Liver (tissue), 9 donors: ENCODE measurements around the gene STK17B. TPM values are rescaled to one million over a fixed set of nuclear protein-coding genes. Genes with fewer than 3 reads are reported as not detected.

ENCODE experiments used
- DNase-seq: peaks from one replicate; pipeline ENCODE4 v3.0.0-alpha.2; 2017; ENCODE audit warnings: low spot score
- H3K27ac ChIP-seq, 2 donors: one replicate each; pipeline ENCODE4 v1.7.0; 2013; ENCODE audit warnings: inconsistent platforms in 2 of 2, low read length in 2 of 2, control low read depth in 1 of 2, low read depth in 1 of 2, mild to moderate bottlenecking in 1 of 2
- H3K27me3 ChIP-seq, 4 donors: one replicate each; pipeline versions ENCODE4 v1.6.1 to v1.7.0; 2013; ENCODE audit warnings: low read length in 3 of 4, inconsistent platforms in 1 of 4, mild to moderate bottlenecking in 1 of 4, moderate library complexity in 1 of 4; ENCODE audit not compliant: control insufficient read depth in 4 of 4, insufficient read depth in 4 of 4
- H3K36me3 ChIP-seq, 4 donors: one replicate each; pipeline versions ENCODE4 v1.6.1 to v1.7.0; 2013; ENCODE audit warnings: low read length in 3 of 4, mild to moderate bottlenecking in 3 of 4, low read depth in 1 of 4, moderate library complexity in 1 of 4; ENCODE audit not compliant: control insufficient read depth in 4 of 4, insufficient read depth in 3 of 4
- H3K4me1 ChIP-seq, 4 donors: one replicate each; pipeline versions ENCODE4 v1.6.1 to v1.7.0; 2013; ENCODE audit warnings: low read length in 3 of 4, mild to moderate bottlenecking in 3 of 4, moderate library complexity in 1 of 4; ENCODE audit not compliant: control insufficient read depth in 4 of 4, insufficient read depth in 4 of 4
- H3K4me3 ChIP-seq, 3 donors: one replicate each; pipeline versions ENCODE4 v1.6.1 to v1.7.0; 2013; ENCODE audit warnings: low read length in 3 of 3, control low read depth in 1 of 3, low read depth in 1 of 3, mild to moderate bottlenecking in 1 of 3
- H3K9ac ChIP-seq, 2 donors: one replicate each; pipeline ENCODE4 v1.7.0; 2013; ENCODE audit warnings: low read length in 2 of 2, mild to moderate bottlenecking in 2 of 2, moderate library complexity in 2 of 2, control low read depth in 1 of 2, low read depth in 1 of 2
- H3K9me3 ChIP-seq, 4 donors: one replicate each; pipeline versions ENCODE4 v1.6.1 to v1.7.0; 2013; ENCODE audit warnings: low read length in 3 of 4; ENCODE audit not compliant: control insufficient read depth in 4 of 4
- ATF3 ChIP-seq: IDR thresholded peaks from 2 replicates; pipeline ENCODE4 v1.6.1; 2016; ENCODE audit warnings: antibody characterized with exemption
- EGR1 ChIP-seq, 2 donors: IDR thresholded peaks; 2 replicates each; pipeline ENCODE4 v1.6.1; 2016 to 2018; ENCODE audit warnings: antibody characterized with exemption in 2 of 2, low read depth in 2 of 2
- FOXA1 ChIP-seq: IDR thresholded peaks from 2 replicates; pipeline ENCODE4 v1.6.1; 2016; ENCODE audit warnings: antibody characterized with exemption
- FOXA2 ChIP-seq: IDR thresholded peaks from 2 replicates; pipeline ENCODE4 v1.6.1; 2016; ENCODE audit warnings: antibody characterized with exemption
- GABPA ChIP-seq, 2 donors: IDR thresholded peaks in 1 of 2; conservative IDR thresholded peaks in 1 of 2; 2 replicates each; pipeline ENCODE4 v1.6.1; 2016; ENCODE audit warnings: antibody characterized with exemption in 2 of 2, mild to moderate bottlenecking in 1 of 2, moderate library complexity in 1 of 2
- HNF4A ChIP-seq, 2 donors: conservative IDR thresholded peaks; 2 replicates each; pipeline ENCODE4 v1.6.1; 2016; ENCODE audit warnings: antibody characterized with exemption in 2 of 2, mild to moderate bottlenecking in 2 of 2
- HNF4G ChIP-seq: IDR thresholded peaks from 2 replicates; pipeline ENCODE4 v1.6.1; 2016; ENCODE audit warnings: antibody characterized with exemption
- JUND ChIP-seq, 2 donors: IDR thresholded peaks; 2 replicates each; pipeline ENCODE4 v1.6.1; 2016; ENCODE audit warnings: antibody characterized with exemption in 2 of 2
- MAX ChIP-seq: IDR thresholded peaks from 2 replicates; pipeline ENCODE4 v1.6.1; 2016; ENCODE audit warnings: antibody characterized with exemption
- NR2F2 ChIP-seq: IDR thresholded peaks from 2 replicates; pipeline ENCODE4 v1.6.1; 2016; ENCODE audit warnings: antibody characterized with exemption
- RAD21 ChIP-seq, 2 donors: IDR thresholded peaks; 2 replicates each; pipeline ENCODE4 v1.6.1; 2016; ENCODE audit warnings: antibody characterized with exemption in 2 of 2, mild to moderate bottlenecking in 2 of 2
- REST ChIP-seq: IDR thresholded peaks from 2 replicates; pipeline ENCODE4 v1.6.1; 2016; ENCODE audit warnings: antibody characterized with exemption, mild to moderate bottlenecking
- RXRA ChIP-seq, 2 donors: IDR thresholded peaks; 2 replicates each; pipeline ENCODE4 v1.6.1; 2017 to 2018; ENCODE audit warnings: antibody characterized with exemption in 2 of 2, mild to moderate bottlenecking in 1 of 2
- SP1 ChIP-seq: IDR thresholded peaks from 2 replicates; pipeline ENCODE4 v1.6.1; 2018; ENCODE audit warnings: antibody characterized with exemption, mild to moderate bottlenecking
- TAF1 ChIP-seq: conservative IDR thresholded peaks from 2 replicates; pipeline ENCODE4 v1.6.1; 2016; ENCODE audit warnings: antibody characterized with exemption, mild to moderate bottlenecking
- YY1 ChIP-seq: IDR thresholded peaks from 2 replicates; pipeline ENCODE4 v1.6.1; 2016; ENCODE audit warnings: antibody characterized with exemption, mild to moderate bottlenecking
- ZBTB33 ChIP-seq: IDR thresholded peaks from 2 replicates; pipeline ENCODE4 v1.6.1; 2016; ENCODE audit warnings: antibody characterized with exemption
- WGBS: extraction: QIAGEN DNeasy Blood & Tissue Kit; methylation state at CpG from one replicate; pipeline ENCODE4 v1.1.7; 2013; 5-methylcytosine and 5-hydroxymethylcytosine counted together
- polyA plus RNA-seq, 2 donors: library from polyadenylated mRNA; stranded (reverse) in 1 of 2; unstranded in 1 of 2; fragments of 200-250 nt in 1 of 2; fragments of >200 nt in 1 of 2; fragmentation: Nextera tagmentation in 1 of 2; extraction: Ambion mirVana in 1 of 2; gene quantifications; one replicate each; pipeline versions ENCODE4 v1.2.1 to v1.2.3, GENCODE V29; 2013 to 2015
- total RNA-seq, 2 donors: library from RNA; depleted of rRNA; stranded (reverse); fragments of >200 nt; gene quantifications; one replicate each; pipeline ENCODE4 v1.2.3, GENCODE V29; 2014
- donor health status: healthy.
- donor health status: healthy.
- donor health status: healthy.
- donor health status: healthy.
- donor health status: healthy.

Gene STK17B
- total and polyA plus RNA-seq, 4 donors, result 1.0 to 21.8 (median 4.6) TPM

GRCh38 chr2:196112418-196113034, 58.9 kb downstream of the STK17B start:
- Histone ChIP-seq H3K36me3 (no peaks in the 10 kb centered on the region), H3K4me3 (no peak overlapping the region), H3K4me1 (no peaks in the 10 kb centered on the region), H3K27me3 (no peaks in the 10 kb centered on the region), H3K9ac (no peak overlapping the region), H3K27ac (no peak overlapping the region), H3K9me3 (no peaks in the 10 kb centered on the region)
- 68% methylated on average over 5 of the region's 5 CpGs for WGBS
- DNase-seq, result no peak
- no peak for TF ChIP-seq MAX
- no peak for TF ChIP-seq RAD21 (IDR thresholded peaks at IDR 0.05)
- no peak for TF ChIP-seq REST
- no peak for TF ChIP-seq FOXA1
- TF ChIP-seq FOXA2, result no peak

GRCh38 chr2:196108604-196109003, 62.8 kb downstream of the STK17B start:
- Histone ChIP-seq H3K9ac (no peak overlapping the region), H3K4me3 (no peak overlapping the region), H3K27ac (no peak overlapping the region), H3K27me3 (no peaks in the 10 kb centered on the region), H3K4me1 (no peaks in the 10 kb centered on the region), H3K9me3 (no peaks in the 10 kb centered on the region), H3K36me3 (no peaks in the 10 kb centered on the region)
- DNase-seq, result no peak
- 74% methylated on average over 1 of the region's 1 CpG for whole genome bisulfite sequencing
- TF ChIP-seq ATF3 (no peak), RAD21 (IDR thresholded peaks at IDR 0.05) (no peak), YY1 (no peak), TAF1 (no peak), HNF4G (no peak), REST (no peak), HNF4A (conservative IDR thresholded peaks at IDR 0.05) (no peak), SP1 (no peak), RXRA (IDR thresholded peaks at IDR 0.05) (no peak), GABPA (IDR thresholded peaks at IDR 0.05 in 1 of 2, conservative IDR thresholded peaks at IDR 0.05 in 1 of 2) (no peak), ZBTB33 (no peak), FOXA2 (no peak), EGR1 (IDR thresholded peaks at IDR 0.05; ENCODE audit: low read depth in 2 of 2) (no peak), JUND (IDR thresholded peaks at IDR 0.05) (no peak), MAX (no peak), NR2F2 (no peak), FOXA1 (no peak)
